ENCODE measurements around the gene HYAL2. TPM values are rescaled to one million over a fixed set of nuclear protein-coding genes. Genes with fewer than 3 reads are reported as not detected.

Gene HYAL2
- total and polyA plus RNA-seq, 10 of the 15 experiments (the other 5 are each of a cell fraction or from before 2014, with no cell fraction given) = 0.06 to 21.8 (median 12.7) TPM

GRCh38 chr3:50330330-50330729 is 7.8 kb upstream of the HYAL2 start:
- no peak for ATAC-seq
- H3K4me3 ChIP-seq = no peak overlapping the region
- H3K4me2 ChIP-seq (ENCODE audit: control insufficient read depth, insufficient read depth) = no peak overlapping the region
- no peak overlapping the region for H3K27ac ChIP-seq (ENCODE audit: control insufficient read depth, insufficient read depth)
- 91% methylated on average over 10 of the region's 10 CpGs for WGBS (ENCODE audit: insufficient coverage, insufficient replicate concordance, low lambda C conversion rate, missing lambda C conversion rate)
- TF ChIP-seq POLR2A (IDR thresholded peaks at IDR 0.05; ENCODE audit: low read depth, low read length) (peak; percentile 10; the same call in 1 of the 2 replicates), ZNF24 (IDR thresholded peaks at IDR 0.05) (no peak)
- H3K4me1 ChIP-seq (ENCODE audit: control insufficient read depth, insufficient read depth, low read length) = peaks cover 12% of the 10 kb centered on the region
- intact Hi-C loops (cut with micrococcal nuclease; ENCODE audit: unreplicated experiment) = no loop called here
- no peaks in the 10 kb centered on the region; the same call in 1 of the 2 replicates for H4K20me1 ChIP-seq (ENCODE audit: control insufficient read depth, insufficient read depth)
- in situ Hi-C loops (cut with MboI) = loop anchor here (10.0 kb wide), 1 partner anchor 1064 kb away; the partner anchor contains the start of gene RBM15B
- ChIA-PET RAD21 (ENCODE audit: unreplicated experiment) (interaction anchor here (1.4 kb wide), 1 partner anchor 31 kb away, joined by 3 read pairs; the partner anchor contains the start of genes HYAL3 and NAA80), SMC1A (ENCODE audit: uncharacterized antibody, unreplicated experiment) (no interaction called here), POLR2A (no interaction called here), CTCF (no interaction called here)
- peaks cover 38% of the 10 kb centered on the region for H3K79me2 ChIP-seq (ENCODE audit: control insufficient read depth, insufficient read depth, low read length)
- no peak overlapping the region for H2AFZ ChIP-seq (ENCODE audit: control insufficient read depth, low read depth, low read length)
- no peak overlapping the region for H3K9ac ChIP-seq (ENCODE audit: control insufficient read depth, insufficient read depth, low read length)
- H3K36me3 ChIP-seq (ENCODE audit: control insufficient read depth in 2 of 2, insufficient read depth in 2 of 2, low read length in 1 of 2) = peaks cover 23 to 27% of the 10 kb centered on the region in 2 experiments
- no peak for DNase-seq (ENCODE audit: low read depth, low spot score)
- no peaks in the 10 kb centered on the region for H3K9me3 ChIP-seq (replicated peaks; ENCODE audit: control insufficient read depth, insufficient read depth, low read length)
- H3K27me3 ChIP-seq (replicated peaks in 1 of 2; ENCODE audit: control insufficient read depth in 2 of 2, insufficient read depth in 2 of 2, low read length in 1 of 2) = no peaks in the 10 kb centered on the region
- FAIRE-seq = no peak
- BruUV-seq (replicated peaks) = no TSS peak

- DNase-seq (ENCODE audit: low read depth, low spot score) (peak; percentile 81), FAIRE-seq (peak; percentile 86), ATAC-seq (peak; percentile 96)
- TSS peak; percentile 90 for BruUV-seq (replicated peaks)
- WGBS (ENCODE audit: insufficient coverage, insufficient replicate concordance, low lambda C conversion rate, missing lambda C conversion rate) = 2% methylated on average over 53 of the region's 55 CpGs
- peak within 1 kb of the TSS; percentile 90 for H3K4me3 ChIP-seq
- intact Hi-C loops (cut with micrococcal nuclease; ENCODE audit: unreplicated experiment) (no loop called here), in situ Hi-C loops (cut with MboI) (no loop called here)
- ChIA-PET RAD21 (ENCODE audit: unreplicated experiment) (interaction anchor here (1.4 to 3.4 kb wide), 3 partner anchors 9 to 29 kb away, joined by 3 to 21 read pairs (median 8); partner anchors contain the start of genes HYAL3 and NAA80), POLR2A (interaction anchor here (0.7 to 3.0 kb wide), 6 partner anchors 10 to 262 kb away, joined by 3 to 58 read pairs (median 6); partner anchors contain the start of genes CYB561D2, HYAL3, NAA80 and NPRL2), SMC1A (ENCODE audit: uncharacterized antibody, unreplicated experiment) (interaction anchor here (1.1 to 1.9 kb wide), 3 partner anchors 9 to 29 kb away, joined by 3 to 20 read pairs (median 4); partner anchors contain the start of genes HYAL3 and NAA80), CTCF (interaction anchor here (1.0 to 2.0 kb wide), 8 partner anchors 9 to 214 kb away, joined by 3 to 12 read pairs (median 4); partner anchors contain the start of genes HYAL3 and NAA80)
- H3K9me3 ChIP-seq (replicated peaks; ENCODE audit: control insufficient read depth, insufficient read depth, low read length) = no peaks in the 10 kb centered on the region
- H3K9ac ChIP-seq (ENCODE audit: control insufficient read depth, insufficient read depth, low read length) = peak within 1 kb of the TSS; percentile 98
- peaks cover 17% of the 10 kb centered on the region for H3K79me2 ChIP-seq (ENCODE audit: control insufficient read depth, insufficient read depth, low read length)
- H3K27ac ChIP-seq (ENCODE audit: control insufficient read depth, insufficient read depth) = peak within 1 kb of the TSS; percentile 69
- H3K27me3 ChIP-seq (replicated peaks in 1 of 2; ENCODE audit: control insufficient read depth in 2 of 2, insufficient read depth in 2 of 2, low read length in 1 of 2) = no peaks in the 10 kb centered on the region
- peak within 1 kb of the TSS; percentile 93 for H3K4me2 ChIP-seq (ENCODE audit: control insufficient read depth, insufficient read depth)
- peaks cover 16 to 26% of the 10 kb centered on the region in 2 experiments for H3K36me3 ChIP-seq (ENCODE audit: control insufficient read depth in 2 of 2, insufficient read depth in 2 of 2, low read length in 1 of 2)
- H4K20me1 ChIP-seq (ENCODE audit: control insufficient read depth, insufficient read depth) = no peaks in the 10 kb centered on the region
- peaks cover 3% of the 10 kb centered on the region; the same call in 1 of the 2 replicates for H3K4me1 ChIP-seq (ENCODE audit: control insufficient read depth, insufficient read depth, low read length)
- H2AFZ ChIP-seq (ENCODE audit: control insufficient read depth, low read depth, low read length) = peak within 1 kb of the TSS; percentile 76
- TF ChIP-seq YY1 (IDR thresholded peaks at IDR 0.05; ENCODE audit: low read depth, low read length) (peak; percentile 72; the same call in 1 of the 2 replicates), MAX (IDR thresholded peaks at IDR 0.05; ENCODE audit: low read depth, low read length) (peak; percentile 81), NKRF (conservative IDR thresholded peaks at IDR 0.05) (peak; percentile 95), SIN3A (IDR thresholded peaks at IDR 0.05; ENCODE audit: low read depth, low read length) (0 out of 2 replicates have a peak, but pooled peaks have one; percentile 50), RFX5 (IDR thresholded peaks at IDR 0.05; ENCODE audit: low read depth, low read length) (peak; percentile 49; the same call in 1 of the 2 replicates), BACH1 (IDR thresholded peaks at IDR 0.05; ENCODE audit: borderline replicate concordance) (peak; percentile 31; the same call in 1 of the 2 replicates), DPF2 (IDR thresholded peaks at IDR 0.05) (0 out of 2 replicates have a peak, but pooled peaks have one; percentile 57), RELA (IDR thresholded peaks at IDR 0.05; ENCODE audit: borderline replicate concordance, partially characterized antibody) (no peak), PAX5 (IDR thresholded peaks at IDR 0.05; ENCODE audit: borderline replicate concordance, low read depth, low read length) (0 out of 2 replicates have a peak, but pooled peaks have one; percentile 22)
Measured at GRCh38 chr3:50327943-50328691, 5.6 kb upstream of the HYAL2 start, which contains the start of gene TUSC2. TUSC2 (minus strand) TSS chr3:50328223; CDS start chr3:50328099, 124 bp downstream.
